HCT116 (cell line): ENCODE data around the gene XPC. TPM values are rescaled to one million over a fixed set of nuclear protein-coding genes. Genes with fewer than 3 reads are reported as not detected.

Experiments used
- ATAC-seq: fragments of 200-7000 bp; cut with Tn5 transposase; 2 replicates; pipeline ENCODE4 v1.9.1; 2020; ENCODE audit warnings: mild to moderate bottlenecking, moderate library complexity
- BruUV-seq: library from RNA; stranded (reverse); fragments of 400-500 nt; replicated peaks from 2 replicates; lab custom pipeline; 2021; lab: Mats Ljungman, UMichigan
- CTCF ChIA-PET: fragments of 300-600 bp; sonication (Branson Sonifier 250); formaldehyde crosslinking; loops from one replicate; lab custom pipeline; 2021; ENCODE audit warnings: antibody characterized with exemption; lab: Charles Lee
- POLR2A ChIA-PET: fragments of 300-600, 350-600 bp; sonication (Branson Sonifier 250); formaldehyde crosslinking; loops from one replicate; lab custom pipeline; 2021; ENCODE audit warnings: antibody characterized with exemption; lab: Charles Lee
- RAD21 ChIA-PET, 2 experiments: fragments of 300-600 bp; sonication (Branson Sonifier 250); formaldehyde crosslinking; loops; one replicate each; lab custom pipeline; 2023; ENCODE audit warnings: low total read pairs in 2 of 2; ENCODE audit not compliant: uncharacterized antibody in 2 of 2, unreplicated experiment in 2 of 2, low non-redundant PET in 1 of 2; lab: Charles Lee
- DNase-seq: peaks from one replicate; pipeline ENCODE4 v3.0.0-alpha.2; 2010; ENCODE audit warnings: low read depth, low spot score
- H2AFZ ChIP-seq: fragments of 200-600 bp; shearing (Covaris generic), sonication (generic); 2 replicates; pipeline ENCODE4 v1.6.1; 2017; ENCODE audit warnings: low read depth, mixed run types, mixed read lengths, antibody characterized with exemption, low read length; ENCODE audit not compliant: poor library complexity, severe bottlenecking
- H3K27ac ChIP-seq: 2 replicates; pipeline ENCODE4 v1.5.1; 2012; ENCODE audit warnings: low read depth, low read length
- H3K27me3 ChIP-seq: fragments of 200-600 bp; sonication (generic); 2 replicates; pipeline ENCODE4 v1.6.1; 2016; ENCODE audit warnings: mixed run types, low read length, mixed read lengths; ENCODE audit not compliant: insufficient read depth
- H3K36me3 ChIP-seq, 2 experiments: fragments of 200-500 bp in 1 of 2; fragments of 200-600 bp in 1 of 2; sonication (Bioruptor generic) in 1 of 2; sonication (generic) in 1 of 2; 2 replicates each; pipeline versions ENCODE4 v1.5.1 to v1.6.1; 2014 to 2016; ENCODE audit warnings: low read length in 2 of 2, inconsistent platforms in 1 of 2, mixed read lengths in 1 of 2, mixed run types in 1 of 2; ENCODE audit not compliant: insufficient read depth in 2 of 2, control insufficient read depth in 1 of 2
- H3K4me1 ChIP-seq, 2 experiments: fragments of 200-600 bp in 1 of 2; sonication (generic) in 1 of 2; 2 replicates each; pipeline versions ENCODE4 v1.5.1 to v1.6.1; 2012 to 2017; ENCODE audit warnings: low read length in 2 of 2, inconsistent platforms in 1 of 2, mild to moderate bottlenecking in 1 of 2, mixed read lengths in 1 of 2, mixed run types in 1 of 2, moderate library complexity in 1 of 2; ENCODE audit not compliant: insufficient read depth in 2 of 2, control insufficient read depth in 1 of 2
- H3K4me2 ChIP-seq: fragments of 200-600 bp; sonication (generic); 2 replicates; pipeline ENCODE4 v1.6.1; 2017; ENCODE audit warnings: mixed run types, low read length, mixed read lengths
- H3K4me3 ChIP-seq, 2 experiments: fragments of 200-600 bp in 1 of 2; sonication (generic) in 1 of 2; replicated peaks in 1 of 2; 2 replicates each; pipeline ENCODE4 v1.5.1; 2011 to 2016; ENCODE audit warnings: low read length in 2 of 2, control low read depth in 1 of 2, low read depth in 1 of 2, mild to moderate bottlenecking in 1 of 2, mixed read lengths in 1 of 2, mixed run types in 1 of 2
- H3K79me2 ChIP-seq: fragments of 200-600 bp; sonication (generic); 2 replicates; pipeline ENCODE4 v1.6.1; 2017; ENCODE audit warnings: mild to moderate bottlenecking, mixed run types, low read length, moderate library complexity, mixed read lengths; ENCODE audit not compliant: insufficient read depth
- H3K9ac ChIP-seq: fragments of 200-600 bp; sonication (generic); 2 replicates; pipeline ENCODE4 v1.6.1; 2016; ENCODE audit warnings: low read length, mixed read lengths
- H3K9me2 ChIP-seq: fragments of 200-600 bp; sonication (generic), shearing (Covaris generic); 2 replicates; pipeline ENCODE4 v1.6.1; 2017; ENCODE audit warnings: mixed run types, mild to moderate bottlenecking, moderate library complexity; ENCODE audit not compliant: insufficient read depth
- H3K9me3 ChIP-seq, 2 experiments: fragments of 200-500 bp in 1 of 2; fragments of 200-600 bp in 1 of 2; sonication (Bioruptor generic) in 1 of 2; sonication (generic) in 1 of 2; 2 replicates each; pipeline ENCODE4 v1.6.1; 2014 to 2017; ENCODE audit warnings: low read length in 2 of 2, mixed read lengths in 2 of 2, inconsistent platforms in 1 of 2, low read depth in 1 of 2, mild to moderate bottlenecking in 1 of 2, mixed run types in 1 of 2, moderate library complexity in 1 of 2; ENCODE audit not compliant: control insufficient read depth in 1 of 2, insufficient read depth in 1 of 2
- H4K20me1 ChIP-seq: fragments of 200-600 bp; sonication (generic), shearing (Covaris generic); 2 replicates; pipeline ENCODE4 v1.6.1; 2017; ENCODE audit warnings: mixed run types, mild to moderate bottlenecking, moderate library complexity; ENCODE audit not compliant: insufficient read depth
- CEBPB ChIP-seq: IDR thresholded peaks from 2 replicates; pipeline ENCODE4 v1.6.1; 2012; ENCODE audit warnings: low read depth
- ELF1 ChIP-seq: IDR thresholded peaks from 2 replicates; pipeline ENCODE4 v1.6.1; 2012; ENCODE audit warnings: low read depth, borderline replicate concordance
- FOSL1 ChIP-seq: IDR thresholded peaks from 2 replicates; pipeline ENCODE4 v1.6.1; 2012; ENCODE audit warnings: low read depth
- POLR2AphosphoS5 ChIP-seq: IDR thresholded peaks from 2 replicates; pipeline ENCODE4 v1.6.1; 2011; ENCODE audit warnings: mild to moderate bottlenecking, low read depth, low read length, moderate library complexity
- RAD21 ChIP-seq: IDR thresholded peaks from 2 replicates; pipeline ENCODE4 v1.6.1; 2012; ENCODE audit warnings: low read depth, mild to moderate bottlenecking
- SIN3A ChIP-seq: IDR thresholded peaks from 2 replicates; pipeline ENCODE4 v1.6.1; 2012; ENCODE audit warnings: low read depth
- ZFX ChIP-seq: fragments of 450-650 bp; IDR thresholded peaks from 2 replicates; pipeline ENCODE4 v1.6.1; 2017
- intact Hi-C: fragments of 100-400 bp; cut with micrococcal nuclease; formaldehyde crosslinking; loops from 2 replicates; pipeline ENCODE4 v1.10.0; 2022
- total RNA-seq: library from RNA; stranded (reverse); gene quantifications from one replicate; pipeline ENCODE4 v1.2.1, GENCODE V29; 2021; ENCODE audit not compliant: unreplicated experiment
- TF ChIP-seq, protein P1 (sequence below): IDR thresholded peaks from 2 replicates; pipeline ENCODE4 v1.6.1; 2012
- TF ChIP-seq, protein P2 (sequence below), 3 experiments: fragments of 200-600 bp in 1 of 3; sonication (generic) in 1 of 3; IDR thresholded peaks in 2 of 3; conservative IDR thresholded peaks in 1 of 3; 2 replicates each; pipeline ENCODE4 v1.5.1; 2012 to 2017; ENCODE audit warnings: low read depth in 2 of 3, low read length in 2 of 3, antibody characterized with exemption in 1 of 3, borderline replicate concordance in 1 of 3, control low read depth in 1 of 3, mild to moderate bottlenecking in 1 of 3, mixed read lengths in 1 of 3, mixed run types in 1 of 3, moderate library complexity in 1 of 3; ENCODE audit not compliant: insufficient read depth in 1 of 3
- TF ChIP-seq, protein P3 (sequence below): IDR thresholded peaks from 2 replicates; pipeline ENCODE4 v1.6.1; 2012

XPC gene
- total RNA-seq, 1 experiment from 2014 or later: 29.5 TPM

GRCh38 chr3:14141144-14141543 is 37.3 kb downstream of the XPC start:
- intact Hi-C loops: no loop called here
- ChIA-PET RAD21 (no interaction called here), CTCF (no interaction called here), POLR2A (no interaction called here)
- Histone ChIP-seq H3K9me2 (no peaks in the 10 kb centered on the region), H3K4me3 (no peak overlapping the region), H3K4me2 (no peak overlapping the region), H4K20me1 (peaks cover 6% of the 10 kb centered on the region; the same call in 1 of the 2 replicates), H3K27ac (no peak overlapping the region), H3K9me3 (no peaks in the 10 kb centered on the region), H2AFZ (no peak overlapping the region), H3K36me3 (peaks cover 0 to 9% of the 10 kb centered on the region in 2 experiments; a peak in 1 of 4 replicates), H3K27me3 (no peaks in the 10 kb centered on the region), H3K79me2 (no peaks in the 10 kb centered on the region), H3K4me1 (peaks cover 30 to 42% of the 10 kb centered on the region in 2 experiments), H3K9ac (no peak overlapping the region)
- DNase-seq (no peak), ATAC-seq (no peak)
- no TSS peak for BruUV-seq
- TF ChIP-seq, protein P1, sequence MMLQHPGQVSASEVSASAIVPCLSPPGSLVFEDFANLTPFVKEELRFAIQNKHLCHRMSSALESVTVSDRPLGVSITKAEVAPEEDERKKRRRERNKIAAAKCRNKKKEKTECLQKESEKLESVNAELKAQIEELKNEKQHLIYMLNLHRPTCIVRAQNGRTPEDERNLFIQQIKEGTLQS: no peak
- TF ChIP-seq SIN3A (no peak), ELF1 (no peak), RAD21 (no peak), POLR2AphosphoS5 (no peak; the same call in 1 of the 2 replicates), FOSL1 (no peak), ZFX (no peak), CEBPB (no peak)
- TF ChIP-seq, protein P2, sequence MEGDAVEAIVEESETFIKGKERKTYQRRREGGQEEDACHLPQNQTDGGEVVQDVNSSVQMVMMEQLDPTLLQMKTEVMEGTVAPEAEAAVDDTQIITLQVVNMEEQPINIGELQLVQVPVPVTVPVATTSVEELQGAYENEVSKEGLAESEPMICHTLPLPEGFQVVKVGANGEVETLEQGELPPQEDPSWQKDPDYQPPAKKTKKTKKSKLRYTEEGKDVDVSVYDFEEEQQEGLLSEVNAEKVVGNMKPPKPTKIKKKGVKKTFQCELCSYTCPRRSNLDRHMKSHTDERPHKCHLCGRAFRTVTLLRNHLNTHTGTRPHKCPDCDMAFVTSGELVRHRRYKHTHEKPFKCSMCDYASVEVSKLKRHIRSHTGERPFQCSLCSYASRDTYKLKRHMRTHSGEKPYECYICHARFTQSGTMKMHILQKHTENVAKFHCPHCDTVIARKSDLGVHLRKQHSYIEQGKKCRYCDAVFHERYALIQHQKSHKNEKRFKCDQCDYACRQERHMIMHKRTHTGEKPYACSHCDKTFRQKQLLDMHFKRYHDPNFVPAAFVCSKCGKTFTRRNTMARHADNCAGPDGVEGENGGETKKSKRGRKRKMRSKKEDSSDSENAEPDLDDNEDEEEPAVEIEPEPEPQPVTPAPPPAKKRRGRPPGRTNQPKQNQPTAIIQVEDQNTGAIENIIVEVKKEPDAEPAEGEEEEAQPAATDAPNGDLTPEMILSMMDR (IDR thresholded peaks at IDR 0.05 in 2 of 3, conservative IDR thresholded peaks at IDR 0.05 in 1 of 3; ENCODE audit: borderline replicate concordance in 1 of 3, insufficient read depth in 1 of 3, low read depth in 2 of 3, low read length in 2 of 3): no peak
- TF ChIP-seq, protein P3, sequence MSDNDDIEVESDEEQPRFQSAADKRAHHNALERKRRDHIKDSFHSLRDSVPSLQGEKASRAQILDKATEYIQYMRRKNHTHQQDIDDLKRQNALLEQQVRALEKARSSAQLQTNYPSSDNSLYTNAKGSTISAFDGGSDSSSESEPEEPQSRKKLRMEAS: no peak
